Measurements from ENCODE around the gene CD69.

Gene CD69

GRCh38 chr12:9779209-9779608 lies 18.5 kb upstream of the CD69 start:
- DNase-seq = no peak

GRCh38 chr12:9776781-9777180 lies 16.1 kb upstream of the CD69 start:
- DNase-seq = no peak

GRCh38 chr12:9773216-9773877 lies 12.6 kb upstream of the CD69 start:
- DNase-seq = no peak

GRCh38 chr12:9763025-9763424 lies 2.3 kb upstream of the CD69 start:
- DNase-seq = no peak

- no peak for DNase-seq
These were observed 1.7 kb upstream of the CD69 start for GRCh38 chr12:9762369-9762768.

GRCh38 chr12:9761419-9761781 lies 699 bp upstream of the CD69 start:
- DNase-seq = no peak

- DNase-seq = no peak
These were observed 581 bp downstream of the CD69 start for GRCh38 chr12:9760120-9760519.

GRCh38 chr12:9759694-9760093 lies 1.0 kb downstream of the CD69 start:
- no peak for DNase-seq

GRCh38 chr12:9758119-9758518 lies 2.6 kb downstream of the CD69 start:
- DNase-seq = no peak

- DNase-seq = no peak
These were observed 3.2 kb downstream of the CD69 start for GRCh38 chr12:9757433-9758025.

- DNase-seq = no peak
These were observed 4.0 kb downstream of the CD69 start for GRCh38 chr12:9756706-9757105.

- no peak for DNase-seq
These were observed 4.5 kb downstream of the CD69 start for GRCh38 chr12:9756170-9756569.

- DNase-seq = no peak
These were observed 5.1 kb downstream of the CD69 start for GRCh38 chr12:9755567-9755966.

GRCh38 chr12:9755035-9755434 lies 5.7 kb downstream of the CD69 start:
- DNase-seq = no peak

GRCh38 chr12:9754099-9754927 lies 6.4 kb downstream of the CD69 start:
- no peak for DNase-seq

- no peak for DNase-seq
These were observed 7.2 kb downstream of the CD69 start for GRCh38 chr12:9753498-9753897.

- DNase-seq = no peak
These were observed 7.6 kb downstream of the CD69 start for GRCh38 chr12:9753073-9753472.

- no peak for DNase-seq
These were observed 8.4 kb downstream of the CD69 start for GRCh38 chr12:9752145-9752933.

GRCh38 chr12:9751204-9752144 lies 9.2 kb downstream of the CD69 start:
- no peak for DNase-seq

GRCh38 chr12:9750276-9751203 lies 10.2 kb downstream of the CD69 start:
- peak in 6 of 14 donors; percentile 9 to 41 (median 24) for DNase-seq

- DNase-seq = no peak
These were observed 11.1 kb downstream of the CD69 start for GRCh38 chr12:9749640-9750039.

Data from C1 segment of cervical spinal cord (tissue), 14 donors.